ENCODE data around the gene SMYD5. TPM values are rescaled to one million over a fixed set of nuclear protein-coding genes. Genes with fewer than 3 reads are reported as not detected.
A peak's percentile ranks its signal among the peaks of the same experiment; 100 is the strongest.

Gene SMYD5
- total RNA-seq, 4 donors from 2014 or later = 5.6 to 22.1 (median 17.6) TPM

GRCh38 chr2:73268830-73269685 is 55.0 kb downstream of the SMYD5 start:
- WGBS, 2 donors = 32 to 52% methylated on average over 15 to 19 of the region's 113 CpGs
- Histone ChIP-seq H3K36me3 (no peaks in the 10 kb centered on the region), H3K9me3 (no peaks in the 10 kb centered on the region), H3K27me3 (peaks cover 0 to 61% (median 0%) of the 10 kb centered on the region in 4 donors), H3K4me3 (peak overlapping the region; percentile 18 to 63 (median 46)), H3K27ac (peak overlapping the region in 2 of 4 donors; percentile 36 to 48), H3K4me1 (peaks cover 4 to 25% (median 7%) of the 10 kb centered on the region in 3 donors)
- intact Hi-C loops (cut with DNase I) = no loop called here
- TF ChIP-seq POLR2A (IDR thresholded peaks at IDR 0.05) = no peak
- peak in 3 of 6 experiments; percentile 13 to 37 (median 24) for TF ChIP-seq CTCF (IDR thresholded peaks at IDR 0.05)
- DNase-seq = no peak

GRCh38 chr2:73269686-73270465 is 55.8 kb downstream of the SMYD5 start:
- no peaks in the 10 kb centered on the region for H3K9me3 ChIP-seq
- peaks cover 0 to 60% (median 0%) of the 10 kb centered on the region in 4 donors for H3K27me3 ChIP-seq
- no peaks in the 10 kb centered on the region for H3K36me3 ChIP-seq
- H3K4me3 ChIP-seq = peak overlapping the region; percentile 18 to 63 (median 46)
- no peak for DNase-seq
- TF ChIP-seq CTCF (IDR thresholded peaks at IDR 0.05) (no peak), POLR2A (IDR thresholded peaks at IDR 0.05) (no peak)
- 40 to 50% methylated on average over 8 to 11 of the region's 22 CpGs for WGBS, 2 donors
- intact Hi-C loops (cut with DNase I) = no loop called here
- H3K4me1 ChIP-seq = peaks cover 4 to 25% (median 7%) of the 10 kb centered on the region in 3 donors
- H3K27ac ChIP-seq = peak overlapping the region in 1 of 4 donors; percentile 48

- H3K4me1 ChIP-seq = peaks cover 4 to 22% (median 7%) of the 10 kb centered on the region in 3 donors
- TF ChIP-seq CTCF (IDR thresholded peaks at IDR 0.05) (no peak), POLR2A (IDR thresholded peaks at IDR 0.05) (no peak)
- 50 to 78% methylated on average over 1 of the region's 1 CpG for WGBS, 2 donors
- DNase-seq = no peak
- H3K27me3 ChIP-seq = peaks cover 0 to 36% (median 0%) of the 10 kb centered on the region in 4 donors
- no peak overlapping the region for H3K4me3 ChIP-seq
- intact Hi-C loops (cut with DNase I) = no loop called here
- H3K36me3 ChIP-seq = no peaks in the 10 kb centered on the region
- H3K9me3 ChIP-seq = no peaks in the 10 kb centered on the region
- H3K27ac ChIP-seq = no peak overlapping the region
Measured at GRCh38 chr2:73272270-73272669, 58.2 kb downstream of the SMYD5 start.

Other genes starting within 250 kb of the SMYD5 start
- 10 to 100 TPM in 3 of 4 donors, 1 to 10 TPM in 1; 4.2 to 16.4 (median 12.7) TPM for gene SFXN5, start 142.5 kb upstream of the SMYD5 start, total RNA-seq
- 10 to 100 TPM; 12.2 to 19.6 (median 16.6) TPM for gene RAB11FIP5, start 101.3 kb upstream of the SMYD5 start, total RNA-seq
- gene NOTO, start 11.7 kb upstream of the SMYD5 start, total RNA-seq = not detected
- gene PRADC1, start 19.0 kb downstream of the SMYD5 start, total RNA-seq = 10 to 100 TPM; 19.2 to 32.8 (median 29.3) TPM
- gene CCT7, start 20.1 kb downstream of the SMYD5 start, total RNA-seq = 100 to 1,000 TPM; 149 to 246 (median 217) TPM
- gene FBXO41, start 70.2 kb downstream of the SMYD5 start, total RNA-seq = 1 to 10 TPM; 1.1 to 2.3 (median 1.3) TPM
- under 1 TPM in 1 of 4 donors, not detected in 3; 0.26 TPM for gene EGR4, start 79.3 kb downstream of the SMYD5 start, total RNA-seq
- gene ALMS1, start 171.6 kb downstream of the SMYD5 start, total RNA-seq = 10 to 100 TPM in 2 of 4 donors, 1 to 10 TPM in 2; 8.4 to 21.4 (median 9.5) TPM